ENCODE results near the gene KCTD8. TPM values are rescaled to one million over a fixed set of nuclear protein-coding genes. Genes with fewer than 3 reads are reported as not detected.
"Not testable (repeated sequence)": the region's sequence is repeated elsewhere in the genome, so short reads cannot be mapped to it uniquely, and the experiment has no call there.

KCTD8 gene
- total RNA-seq, 1 donor from 2014 or later, result not detected

- Histone ChIP-seq H3K4me3 (no peak overlapping the region), H3K27ac (no peak overlapping the region), H3K36me3 (no peaks in the 10 kb centered on the region), H3K27me3 (no peaks in the 10 kb centered on the region), H3K9me3 (no peaks in the 10 kb centered on the region), H3K4me1 (no peaks in the 10 kb centered on the region)
- intact Hi-C loops (cut with DNase I), result no loop called here
- DNase-seq (ENCODE audit: extremely low spot score in 2 of 2), result no peak
- TF ChIP-seq POLR2A (IDR thresholded peaks at IDR 0.05), result no peak
- no peak for TF ChIP-seq CTCF (IDR thresholded peaks at IDR 0.05)
- TF ChIP-seq POLR2AphosphoS5 (IDR thresholded peaks at IDR 0.05; ENCODE audit: insufficient read depth in 1 of 2, low read depth in 1 of 2), result no peak
Measured at GRCh38 chr4:44210750-44211149, 237.9 kb downstream of the KCTD8 start.

- H3K36me3 ChIP-seq, result no peaks in the 10 kb centered on the region
- H3K4me3 ChIP-seq, result no peak overlapping the region
- H3K4me1 ChIP-seq, result no peaks in the 10 kb centered on the region
- H3K9me3 ChIP-seq, result no peaks in the 10 kb centered on the region
- no peak for DNase-seq (ENCODE audit: extremely low spot score in 2 of 2)
- intact Hi-C loops (cut with DNase I), result no loop called here
- no peak for TF ChIP-seq POLR2AphosphoS5 (IDR thresholded peaks at IDR 0.05; ENCODE audit: insufficient read depth in 1 of 2, low read depth in 1 of 2)
- H3K27ac ChIP-seq, result no peak overlapping the region
- H3K27me3 ChIP-seq, result no peaks in the 10 kb centered on the region
Measured at GRCh38 chr4:44196796-44197195, 251.8 kb downstream of the KCTD8 start.

GRCh38 chr4:44194365-44194764 is 254.2 kb downstream of the KCTD8 start:
- Histone ChIP-seq H3K4me3 (no peak overlapping the region), H3K27ac (no peak overlapping the region), H3K36me3 (no peaks in the 10 kb centered on the region), H3K9me3 (no peaks in the 10 kb centered on the region), H3K27me3 (no peaks in the 10 kb centered on the region), H3K4me1 (no peaks in the 10 kb centered on the region)
- intact Hi-C loops (cut with DNase I), result no loop called here
- TF ChIP-seq POLR2A (IDR thresholded peaks at IDR 0.05) (no peak), POLR2AphosphoS5 (IDR thresholded peaks at IDR 0.05; ENCODE audit: insufficient read depth in 1 of 2, low read depth in 1 of 2) (no peak), CTCF (IDR thresholded peaks at IDR 0.05) (no peak)
- no peak for DNase-seq (ENCODE audit: extremely low spot score in 2 of 2)

- intact Hi-C loops (cut with DNase I), result no loop called here
- H3K4me3 ChIP-seq, result no peak overlapping the region
- no peaks in the 10 kb centered on the region for H3K9me3 ChIP-seq
- H3K27ac ChIP-seq, result no peak overlapping the region
- H3K27me3 ChIP-seq, result no peaks in the 10 kb centered on the region
- H3K36me3 ChIP-seq, result no peaks in the 10 kb centered on the region
- DNase-seq (ENCODE audit: extremely low spot score in 2 of 2), result no peak
- H3K4me1 ChIP-seq, result no peaks in the 10 kb centered on the region
- no peak for TF ChIP-seq CTCF (IDR thresholded peaks at IDR 0.05)
- TF ChIP-seq POLR2A (IDR thresholded peaks at IDR 0.05), result no peak
- TF ChIP-seq POLR2AphosphoS5 (IDR thresholded peaks at IDR 0.05; ENCODE audit: insufficient read depth in 1 of 2, low read depth in 1 of 2), result no peak
Measured at GRCh38 chr4:44186850-44187246, 261.8 kb downstream of the KCTD8 start.

GRCh38 chr4:44186096-44186849 is 262.3 kb downstream of the KCTD8 start:
- H3K36me3 ChIP-seq, result no peaks in the 10 kb centered on the region
- H3K4me1 ChIP-seq, result no peaks in the 10 kb centered on the region
- no peaks in the 10 kb centered on the region for H3K27me3 ChIP-seq
- H3K9me3 ChIP-seq, result no peaks in the 10 kb centered on the region
- no peak for TF ChIP-seq POLR2A (IDR thresholded peaks at IDR 0.05)
- TF ChIP-seq POLR2AphosphoS5 (IDR thresholded peaks at IDR 0.05; ENCODE audit: insufficient read depth in 1 of 2, low read depth in 1 of 2), result no peak
- no peak for TF ChIP-seq CTCF (IDR thresholded peaks at IDR 0.05)
- intact Hi-C loops (cut with DNase I), result no loop called here
- no peak overlapping the region for H3K27ac ChIP-seq
- DNase-seq (ENCODE audit: extremely low spot score in 2 of 2), result no peak
- no peak overlapping the region for H3K4me3 ChIP-seq

GRCh38 chr4:44181491-44182349 is 266.9 kb downstream of the KCTD8 start:
- intact Hi-C loops (cut with DNase I); H3K27ac ChIP-seq; H3K36me3 ChIP-seq; H3K9me3 ChIP-seq; H3K27me3 ChIP-seq; H3K4me1 ChIP-seq; DNase-seq (ENCODE audit: extremely low spot score in 2 of 2); H3K4me3 ChIP-seq: not testable (repeated sequence)

GRCh38 chr4:44167766-44168165 is 280.8 kb downstream of the KCTD8 start:
- not testable (repeated sequence) for DNase-seq (ENCODE audit: extremely low spot score in 2 of 2)

More at GRCh38 chr4:44167766-44168165, 280.8 kb downstream of the KCTD8 start:
- H3K4me3 ChIP-seq; H3K27ac ChIP-seq; H3K27me3 ChIP-seq; H3K4me1 ChIP-seq; H3K36me3 ChIP-seq; intact Hi-C loops (cut with DNase I); H3K9me3 ChIP-seq: not testable (repeated sequence)
